CD4-positive, alpha-beta T cell treated with Interleukin-17A for 1 hour (primary cell): ENCODE data around the gene DOP1A.

Experiments
- DNase-seq: peaks from one replicate; pipeline ENCODE4 v3.0.0-alpha.2; 2020

DOP1A gene

GRCh38 chr6:83215131-83216047, 147.9 kb downstream of the DOP1A start:
- peak; percentile 73 for DNase-seq

GRCh38 chr6:83216806-83217205, 149.3 kb downstream of the DOP1A start:
- no peak for DNase-seq
